GM21529 (cell line): ENCODE measurements around the gene USP21.
"Not testable (repeated sequence)": the region's sequence is repeated elsewhere in the genome, so short reads cannot be mapped to it uniquely, and the experiment has no call there.

Source experiments
- ATAC-seq: cut with Tn5 transposase; IDR thresholded peaks from one replicate; pipeline ENCODE4 v1.9.1; 2021; ENCODE audit not compliant: unreplicated experiment

Gene USP21

GRCh38 chr1:161159087-161159912 lies at the start of gene USP21:
Gene USP21 (plus strand): TSS chr1:161159500. CDS start chr1:161160641, 1,141 bp downstream.
- ATAC-seq, result peak; percentile 72

- ATAC-seq, result no peak
Measured at GRCh38 chr1:161111117-161111516, 48.2 kb upstream of the USP21 start.

- ATAC-seq, result no peak
Measured at GRCh38 chr1:161111527-161111926, 47.8 kb upstream of the USP21 start.

GRCh38 chr1:161113915-161114314 lies 45.4 kb upstream of the USP21 start:
- ATAC-seq, result no peak

GRCh38 chr1:161114556-161114955 lies 44.7 kb upstream of the USP21 start:
- no peak for ATAC-seq

- no peak for ATAC-seq
Measured at GRCh38 chr1:161115132-161115711, 44.1 kb upstream of the USP21 start.

GRCh38 chr1:161115961-161116360 lies 43.3 kb upstream of the USP21 start:
- not testable (repeated sequence) for ATAC-seq

GRCh38 chr1:161117759-161118581 lies 41.3 kb upstream of the USP21 start, which contains the start of the genes NIT1 and PFDN2:
Gene NIT1 (plus strand): TSS chr1:161118105. CDS start chr1:161118177, 72 bp downstream.
Gene PFDN2 (minus strand): TSS chr1:161118037. CDS start chr1:161118026, 11 bp downstream.
- ATAC-seq, result peak; percentile 83

GRCh38 chr1:161119092-161119903 lies 40.0 kb upstream of the USP21 start:
- peak; percentile 59 for ATAC-seq

GRCh38 chr1:161121042-161121650 lies 38.2 kb upstream of the USP21 start:
- ATAC-seq, result no peak

- no peak for ATAC-seq
Measured at GRCh38 chr1:161121834-161122233, 37.5 kb upstream of the USP21 start.

- no peak for ATAC-seq
Measured at GRCh38 chr1:161122967-161123366, 36.3 kb upstream of the USP21 start.

- ATAC-seq, result no peak
Measured at GRCh38 chr1:161127649-161128048, 31.7 kb upstream of the USP21 start.

- ATAC-seq, result no peak
Measured at GRCh38 chr1:161128591-161129420, 30.5 kb upstream of the USP21 start.

- no peak for ATAC-seq
Measured at GRCh38 chr1:161130266-161130665, 29.0 kb upstream of the USP21 start.

- no peak for ATAC-seq
Measured at GRCh38 chr1:161131523-161132409, 27.5 kb upstream of the USP21 start.

GRCh38 chr1:161132410-161133219 lies 26.7 kb upstream of the USP21 start, which contains the start of gene DEDD:
Gene DEDD (minus strand): TSS chr1:161132667. CDS start chr1:161124462, 8,205 bp downstream.
- ATAC-seq, result peak; percentile 95
